ENCODE data around the gene FCAR.
"Not testable (repeated sequence)": the region's sequence is repeated elsewhere in the genome, so short reads cannot be mapped to it uniquely, and the experiment has no call there.

FCAR gene

DNA sequence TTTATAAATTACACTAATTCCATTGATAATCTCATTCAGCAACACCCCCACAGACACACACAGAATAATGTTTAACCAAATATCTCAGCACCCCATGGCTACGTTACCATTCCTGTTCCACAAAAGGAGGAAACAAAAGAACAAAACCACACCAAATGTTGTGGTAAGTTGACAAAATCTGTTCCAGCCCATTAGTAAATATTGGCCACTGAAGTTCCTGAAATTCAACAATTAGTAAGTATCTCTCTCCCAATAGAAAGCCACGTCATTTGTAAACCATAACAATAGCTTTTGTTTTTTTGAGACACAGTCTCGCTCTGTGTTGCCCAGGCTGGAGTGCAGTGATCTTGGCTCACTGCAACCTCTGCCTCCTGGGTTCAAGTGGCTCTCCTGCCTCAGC lies 2.3 kb upstream of the FCAR start:
- no peak for ATAC-seq (ENCODE audit: low read depth)
- no peak overlapping the region for H3K4me3 Mint-ChIP-seq

DNA sequence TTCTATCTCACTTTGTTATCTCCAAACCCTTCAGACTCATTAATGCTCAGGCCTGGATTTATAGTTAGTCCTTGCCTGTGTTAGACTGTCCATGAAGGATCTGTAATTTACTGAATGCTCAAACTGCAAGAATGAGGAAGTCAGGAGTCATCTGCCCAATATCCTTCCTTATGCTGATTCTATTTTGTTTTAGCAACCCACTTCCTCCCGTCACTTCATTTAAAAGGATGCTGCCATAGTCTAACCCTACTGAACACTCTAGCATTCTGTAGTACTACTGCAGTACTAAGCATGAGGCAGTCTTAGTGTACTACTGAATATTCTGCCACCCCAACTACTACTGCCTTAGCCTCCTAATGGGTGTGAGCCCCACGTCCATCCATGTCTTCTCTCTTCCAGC lies 1.5 kb downstream of the FCAR start:
- Mint-ChIP-seq H3K27ac (no peak overlapping the region), H3K36me3 (no peaks in the 10 kb centered on the region), H3K4me3 (no peak overlapping the region), H3K4me1 (peaks cover 3% of the 10 kb centered on the region), H3K9me3 (peaks cover 5% of the 10 kb centered on the region), H3K27me3 (no peaks in the 10 kb centered on the region)
- ATAC-seq (ENCODE audit: low read depth) = no peak
- DNase-seq (ENCODE audit: low spot score in 2 of 2) = no peak

More for the DNA sequence above, 2.3 kb upstream of the FCAR start:
- H3K27me3 Mint-ChIP-seq = peaks cover 7% of the 10 kb centered on the region
- no peak for DNase-seq (ENCODE audit: low spot score in 2 of 2)
- H3K4me1 Mint-ChIP-seq = peaks cover 3% of the 10 kb centered on the region
- H3K27ac Mint-ChIP-seq = no peak overlapping the region
- peaks cover 9% of the 10 kb centered on the region for H3K9me3 Mint-ChIP-seq
- no peaks in the 10 kb centered on the region for H3K36me3 Mint-ChIP-seq

DNA sequence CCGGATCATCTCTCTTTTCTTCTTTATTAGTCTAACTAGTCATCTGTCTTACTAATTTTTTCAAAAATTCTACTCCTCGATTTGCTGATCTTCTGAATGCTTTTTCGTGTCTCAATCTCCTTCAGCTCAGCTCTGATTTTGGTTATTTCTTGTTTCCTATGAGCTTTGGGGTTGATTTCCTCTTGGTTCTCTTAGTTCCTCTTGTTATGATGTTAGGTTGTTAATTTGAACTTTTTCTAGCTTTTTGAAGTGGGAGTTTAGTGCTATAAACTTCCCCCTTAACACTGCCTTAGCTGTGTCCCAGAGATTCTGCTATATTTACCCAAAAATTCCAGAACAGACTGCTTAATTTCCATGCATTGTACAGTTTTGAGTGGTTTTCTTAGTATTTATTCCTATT lies 3.4 kb downstream of the FCAR start:
- H3K27me3 Mint-ChIP-seq = peaks cover 3% of the 10 kb centered on the region
- DNase-seq (ENCODE audit: low spot score in 2 of 2) (no peak), ATAC-seq (ENCODE audit: low read depth) (no peak)
- H3K9me3 Mint-ChIP-seq = peaks cover 5% of the 10 kb centered on the region
- H3K4me1 Mint-ChIP-seq = peaks cover 3% of the 10 kb centered on the region
- no peak overlapping the region for H3K4me3 Mint-ChIP-seq
- H3K36me3 Mint-ChIP-seq = no peaks in the 10 kb centered on the region
- H3K27ac Mint-ChIP-seq = no peak overlapping the region

DNA sequence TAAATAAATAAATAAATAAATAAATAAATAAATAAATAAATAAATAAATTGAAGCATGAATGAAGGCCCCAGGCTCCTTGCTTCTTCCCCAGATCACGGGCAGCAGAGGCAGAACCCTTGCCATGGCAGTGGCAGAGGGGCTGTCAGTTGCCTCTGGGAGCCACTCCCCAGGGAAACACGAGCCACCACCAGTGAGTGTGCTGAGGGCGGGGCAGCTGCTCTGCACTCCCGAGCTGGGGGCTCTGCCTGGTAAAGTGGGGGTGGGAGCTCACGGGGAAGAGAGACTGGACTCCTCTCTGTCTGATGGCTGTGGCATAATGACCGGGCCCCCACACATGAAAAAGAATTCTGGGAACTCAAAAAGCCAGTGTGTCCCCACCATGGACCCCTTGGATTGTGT lies 7.8 kb downstream of the FCAR start:
- no peaks in the 10 kb centered on the region for H3K36me3 Mint-ChIP-seq
- DNase-seq (ENCODE audit: low spot score in 2 of 2) = no peak
- H3K9me3 Mint-ChIP-seq = no peaks in the 10 kb centered on the region
- H3K27ac Mint-ChIP-seq = no peak overlapping the region
- H3K4me1 Mint-ChIP-seq = peaks cover 2% of the 10 kb centered on the region
- ATAC-seq (ENCODE audit: low read depth) = no peak
- H3K27me3 Mint-ChIP-seq = peaks cover 6% of the 10 kb centered on the region
- H3K4me3 Mint-ChIP-seq = no peak overlapping the region

DNA sequence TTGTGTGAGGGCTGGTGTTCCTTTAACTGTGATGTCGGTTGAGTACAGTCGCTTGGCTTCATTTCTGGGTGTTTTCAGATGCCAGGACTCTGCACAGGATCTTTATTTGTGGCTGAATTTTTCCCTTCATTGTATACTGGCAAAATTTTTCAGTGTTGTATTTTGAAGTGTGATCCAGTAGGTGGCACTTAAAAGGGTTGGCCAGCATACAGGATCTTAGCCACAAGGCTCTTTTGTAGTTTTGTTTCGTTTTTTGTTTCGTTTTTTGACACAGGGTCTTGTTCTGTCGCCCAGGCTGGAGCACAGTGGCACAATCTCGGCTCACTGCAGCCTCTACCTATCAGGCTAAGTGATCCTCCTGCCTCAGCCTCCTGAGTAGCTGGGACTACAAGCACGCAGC lies 8.7 kb downstream of the FCAR start:
- DNase-seq (ENCODE audit: low spot score in 2 of 2) (no peak), ATAC-seq (ENCODE audit: low read depth) (peak; percentile 26)
- no peak overlapping the region for H3K4me3 Mint-ChIP-seq
- H3K27me3 Mint-ChIP-seq = peaks cover 6% of the 10 kb centered on the region
- H3K4me1 Mint-ChIP-seq = peaks cover 2% of the 10 kb centered on the region
- no peak overlapping the region for H3K27ac Mint-ChIP-seq
- no peaks in the 10 kb centered on the region for H3K9me3 Mint-ChIP-seq
- no peaks in the 10 kb centered on the region for H3K36me3 Mint-ChIP-seq

DNA sequence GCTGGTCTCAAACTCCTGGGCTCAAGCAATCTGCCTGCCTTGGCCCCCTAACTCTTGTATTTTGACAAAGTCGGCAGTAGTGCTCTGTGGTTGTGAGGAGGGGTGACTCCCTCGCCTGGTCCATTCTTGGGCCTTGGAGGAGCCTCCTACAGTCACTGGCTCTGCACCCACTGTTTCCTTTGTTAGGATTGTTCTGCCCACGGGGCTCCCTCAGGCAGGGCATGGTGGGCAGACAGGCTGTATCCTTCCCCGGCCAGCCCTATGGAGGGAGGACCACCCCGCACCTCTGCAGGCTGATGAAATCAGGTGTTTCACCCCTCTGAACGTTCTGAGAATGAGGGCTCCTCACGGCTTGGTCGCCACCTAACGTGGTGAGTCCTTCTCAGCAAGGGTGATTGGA lies 9.2 kb downstream of the FCAR start:
- no peak for DNase-seq (ENCODE audit: low spot score in 2 of 2)
- Mint-ChIP-seq H3K27me3 (peaks cover 6% of the 10 kb centered on the region), H3K4me3 (no peak overlapping the region), H3K4me1 (peaks cover 2% of the 10 kb centered on the region), H3K27ac (no peak overlapping the region), H3K9me3 (no peaks in the 10 kb centered on the region), H3K36me3 (no peaks in the 10 kb centered on the region)
- ATAC-seq (ENCODE audit: low read depth) = no peak

DNA sequence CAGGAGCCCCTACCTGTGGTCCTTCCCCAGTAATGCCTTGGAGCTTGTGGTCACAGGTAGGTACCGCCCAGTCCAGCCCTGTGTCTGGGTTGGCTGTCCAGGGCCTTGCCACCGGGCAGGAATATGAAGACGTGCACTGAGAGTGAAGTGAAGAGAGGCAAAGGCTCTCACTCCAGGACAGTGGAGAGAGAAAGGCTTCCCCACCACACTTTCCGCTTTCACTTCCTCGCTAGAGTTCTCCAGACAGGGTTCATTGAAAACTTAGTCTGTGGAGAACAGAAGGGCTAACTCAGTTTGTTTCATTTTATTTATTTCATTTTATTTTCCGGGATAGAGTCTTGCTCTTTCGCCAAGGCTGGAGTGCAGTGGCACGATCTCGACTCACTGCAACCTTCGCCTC lies 14.2 kb downstream of the FCAR start:
- ATAC-seq (ENCODE audit: low read depth) = no peak
- Mint-ChIP-seq H3K4me3 (no peak overlapping the region), H3K4me1 (no peaks in the 10 kb centered on the region), H3K36me3 (no peaks in the 10 kb centered on the region), H3K27ac (no peak overlapping the region), H3K9me3 (no peaks in the 10 kb centered on the region), H3K27me3 (peaks cover 3% of the 10 kb centered on the region)
- no peak for DNase-seq (ENCODE audit: low spot score in 2 of 2)

DNA sequence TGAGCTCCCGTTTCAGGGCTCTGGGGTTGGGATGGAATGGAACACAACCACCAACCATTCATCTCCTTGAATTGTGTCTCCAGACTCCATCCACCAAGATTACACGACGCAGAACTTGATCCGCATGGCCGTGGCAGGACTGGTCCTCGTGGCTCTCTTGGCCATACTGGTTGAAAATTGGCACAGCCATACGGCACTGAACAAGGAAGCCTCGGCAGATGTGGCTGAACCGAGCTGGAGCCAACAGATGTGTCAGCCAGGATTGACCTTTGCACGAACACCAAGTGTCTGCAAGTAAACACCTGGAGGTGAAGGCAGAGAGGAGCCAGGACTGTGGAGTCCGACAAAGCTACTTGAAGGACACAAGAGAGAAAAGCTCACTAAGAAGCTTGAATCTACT lies 15.5 kb downstream of the FCAR start:
- Mint-ChIP-seq H3K27ac (no peak overlapping the region), H3K4me3 (no peak overlapping the region), H3K4me1 (no peaks in the 10 kb centered on the region), H3K27me3 (peaks cover 3% of the 10 kb centered on the region), H3K9me3 (no peaks in the 10 kb centered on the region), H3K36me3 (no peaks in the 10 kb centered on the region)
- DNase-seq (ENCODE audit: low spot score in 2 of 2) (no peak), ATAC-seq (ENCODE audit: low read depth) (no peak)

DNA sequence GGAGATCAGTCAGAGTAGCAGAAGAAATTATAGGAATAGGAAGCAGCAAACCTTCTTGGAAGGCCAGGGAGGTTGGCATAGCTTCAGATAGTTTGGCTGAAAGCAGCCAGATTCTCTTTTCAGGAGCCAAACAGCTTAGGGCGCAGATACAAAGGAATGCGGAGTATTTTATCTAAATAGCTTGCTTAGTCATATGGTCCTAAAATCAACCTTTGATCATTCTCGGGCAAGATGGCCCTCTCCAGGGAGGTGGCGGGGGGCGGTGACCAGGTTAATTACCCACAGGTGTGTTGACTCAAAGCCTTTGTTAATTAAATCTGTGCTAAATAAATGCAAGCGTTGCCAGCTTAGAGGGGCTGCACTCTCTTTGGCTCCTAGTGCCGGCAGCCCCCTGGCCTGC lies 19.4 kb downstream of the FCAR start:
- peaks cover 13% of the 10 kb centered on the region for H3K27me3 Mint-ChIP-seq
- H3K4me1 Mint-ChIP-seq = no peaks in the 10 kb centered on the region
- no peaks in the 10 kb centered on the region for H3K9me3 Mint-ChIP-seq
- ATAC-seq (ENCODE audit: low read depth) (no peak), DNase-seq (ENCODE audit: low spot score in 2 of 2) (no peak)
- H3K4me3 Mint-ChIP-seq = no peak overlapping the region
- H3K36me3 Mint-ChIP-seq = peaks cover 2% of the 10 kb centered on the region
- no peak overlapping the region for H3K27ac Mint-ChIP-seq

DNA sequence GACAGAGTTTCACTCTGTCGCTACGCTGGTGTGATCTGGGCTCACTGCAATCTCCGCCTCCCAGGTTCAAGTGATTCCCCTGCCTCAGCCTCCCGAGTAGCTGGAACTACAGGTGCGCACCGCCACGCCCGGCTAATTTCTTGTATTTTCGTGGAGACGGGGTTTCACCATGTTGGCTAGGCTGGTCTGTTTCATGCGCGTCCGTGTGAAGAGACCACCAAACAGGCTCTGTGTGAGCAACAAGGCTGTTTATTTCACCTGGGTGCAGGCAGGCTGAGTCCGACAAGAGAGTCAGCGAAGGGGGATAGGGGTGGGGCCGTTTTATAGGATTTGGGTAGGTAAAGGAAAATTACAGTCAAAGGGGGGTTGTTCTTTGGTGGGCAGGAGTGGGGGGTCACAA lies 20.1 kb downstream of the FCAR start:
- H3K4me3 Mint-ChIP-seq; ATAC-seq (ENCODE audit: low read depth); H3K27ac Mint-ChIP-seq; H3K4me1 Mint-ChIP-seq; H3K9me3 Mint-ChIP-seq; H3K36me3 Mint-ChIP-seq; DNase-seq (ENCODE audit: low spot score in 2 of 2): not testable (repeated sequence)
- peaks cover 17% of the 10 kb centered on the region for H3K27me3 Mint-ChIP-seq

DNA sequence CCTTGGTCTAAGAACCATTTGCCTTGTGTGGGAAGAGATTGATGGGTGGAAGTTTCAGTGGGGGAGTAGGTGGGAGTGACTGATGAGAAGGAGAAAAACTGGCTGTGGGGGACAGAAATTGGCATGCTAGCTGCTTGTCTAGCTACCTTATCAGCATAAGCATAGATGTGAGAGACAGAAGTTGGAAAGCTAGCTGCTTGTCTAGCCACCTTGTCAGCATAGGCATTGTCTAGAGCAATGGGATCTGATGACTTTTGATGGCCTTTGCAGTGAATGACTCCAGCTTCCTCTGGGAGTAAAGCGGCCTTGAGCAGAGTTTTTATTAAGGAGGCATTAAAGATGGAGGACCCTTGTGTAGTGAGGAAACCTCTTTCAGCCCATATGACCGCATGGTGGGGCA lies 22.0 kb downstream of the FCAR start:
- H3K36me3 Mint-ChIP-seq = peaks cover 2% of the 10 kb centered on the region
- no peak for DNase-seq (ENCODE audit: low spot score in 2 of 2)
- no peak overlapping the region for H3K4me3 Mint-ChIP-seq
- H3K9me3 Mint-ChIP-seq = peaks cover 5% of the 10 kb centered on the region
- peaks cover 23% of the 10 kb centered on the region for H3K27me3 Mint-ChIP-seq
- no peaks in the 10 kb centered on the region for H3K4me1 Mint-ChIP-seq
- ATAC-seq (ENCODE audit: low read depth) = no peak
- H3K27ac Mint-ChIP-seq = no peak overlapping the region

DNA sequence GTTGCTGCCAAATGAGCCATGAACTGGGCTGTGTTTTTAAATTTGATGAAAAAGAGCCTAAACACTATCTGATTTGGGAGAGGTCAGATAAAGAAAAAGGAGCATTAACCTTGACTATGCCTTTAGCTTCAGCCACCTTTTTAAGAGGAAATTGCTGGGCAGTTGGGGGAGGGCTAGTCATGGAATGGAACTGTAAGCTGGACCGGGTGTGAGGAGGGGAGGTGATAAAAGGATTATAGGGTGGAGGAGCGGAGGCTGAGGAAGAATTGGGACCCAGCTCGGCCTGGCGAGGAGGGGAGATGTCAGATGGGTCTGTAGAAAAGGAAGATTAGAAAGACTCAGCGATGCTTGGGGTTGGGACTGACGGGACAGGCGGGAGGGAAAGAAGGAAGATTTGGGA lies 24.6 kb downstream of the FCAR start:
- not testable (repeated sequence) for ATAC-seq (ENCODE audit: low read depth); H3K27ac Mint-ChIP-seq; H3K4me1 Mint-ChIP-seq; H3K4me3 Mint-ChIP-seq; DNase-seq (ENCODE audit: low spot score in 2 of 2); H3K9me3 Mint-ChIP-seq; H3K36me3 Mint-ChIP-seq
- H3K27me3 Mint-ChIP-seq = peaks cover 23% of the 10 kb centered on the region

DNA sequence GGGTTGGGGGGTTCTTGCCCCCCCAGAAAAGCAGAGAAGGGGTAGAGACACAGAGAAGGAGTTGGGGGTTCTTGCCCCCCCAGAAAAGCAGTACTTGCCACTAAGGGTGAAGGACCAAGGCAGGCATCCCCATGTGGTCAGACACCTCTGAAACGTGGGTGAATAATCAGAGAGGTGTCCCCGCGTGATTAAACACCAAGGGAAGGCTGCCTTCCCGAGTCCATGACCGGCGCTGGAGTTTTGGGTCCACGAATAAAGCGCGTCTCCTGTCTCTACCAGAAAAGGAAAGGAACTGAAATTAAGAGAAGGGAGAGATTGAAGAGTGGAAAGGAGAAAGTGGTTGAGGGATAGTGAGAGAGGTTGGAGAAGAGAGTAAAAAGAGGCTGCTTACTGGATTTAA lies 25.6 kb downstream of the FCAR start:
- H3K9me3 Mint-ChIP-seq, H3K27ac Mint-ChIP-seq, H3K36me3 Mint-ChIP-seq: not testable (repeated sequence)

DNA sequence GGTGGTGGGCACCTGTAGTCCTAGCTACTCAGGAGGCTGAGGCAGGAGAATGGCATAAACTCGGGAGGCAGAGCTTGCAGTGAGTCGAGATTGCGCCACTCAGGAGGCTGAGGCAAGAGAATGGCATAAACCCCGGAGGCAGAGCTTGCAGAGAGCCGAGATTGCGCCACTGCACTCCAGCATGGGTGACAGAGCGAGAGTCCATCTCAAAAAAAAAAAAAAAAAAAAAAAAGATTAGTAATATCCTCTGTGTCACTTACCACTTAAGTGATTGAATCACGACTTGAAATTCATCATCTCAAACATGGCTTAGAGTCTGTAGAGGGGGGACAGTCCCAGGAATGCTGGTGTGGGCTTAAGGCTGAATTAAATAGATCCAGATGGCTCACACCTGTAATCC lies 27.1 kb downstream of the FCAR start:
- H3K36me3 Mint-ChIP-seq; H3K27ac Mint-ChIP-seq; H3K4me3 Mint-ChIP-seq; H3K9me3 Mint-ChIP-seq; DNase-seq (ENCODE audit: low spot score in 2 of 2); H3K4me1 Mint-ChIP-seq; ATAC-seq (ENCODE audit: low read depth): not testable (repeated sequence)
- H3K27me3 Mint-ChIP-seq = peaks cover 22% of the 10 kb centered on the region

More for the DNA sequence above, 25.6 kb downstream of the FCAR start:
- H3K4me1 Mint-ChIP-seq; DNase-seq (ENCODE audit: low spot score in 2 of 2); H3K4me3 Mint-ChIP-seq; ATAC-seq (ENCODE audit: low read depth): not testable (repeated sequence)
- H3K27me3 Mint-ChIP-seq = peaks cover 23% of the 10 kb centered on the region

DNA sequence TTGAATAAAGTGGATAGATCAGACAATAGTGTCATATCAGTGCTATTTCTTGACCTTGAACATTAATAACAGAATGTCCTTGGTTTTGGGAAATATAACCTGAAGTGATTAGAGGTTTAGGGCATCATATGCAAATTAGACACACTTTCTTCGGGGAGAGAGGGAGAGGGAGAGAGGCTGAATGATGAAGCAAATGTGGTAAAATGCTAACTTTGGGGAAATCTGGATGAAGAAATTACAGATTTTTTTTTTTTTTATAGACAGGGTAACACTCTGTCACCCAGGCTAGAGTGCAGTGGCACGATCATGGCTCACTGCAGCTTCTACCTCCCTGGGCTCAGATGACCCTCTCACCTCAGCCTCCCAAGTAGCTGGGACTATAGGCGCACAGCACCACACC lies 28.0 kb downstream of the FCAR start:
- DNase-seq (ENCODE audit: low spot score in 2 of 2) (no peak), ATAC-seq (ENCODE audit: low read depth) (no peak)
- Mint-ChIP-seq H3K27ac (no peak overlapping the region), H3K4me3 (no peak overlapping the region), H3K36me3 (no peaks in the 10 kb centered on the region), H3K27me3 (peaks cover 17% of the 10 kb centered on the region), H3K9me3 (peaks cover 5% of the 10 kb centered on the region), H3K4me1 (no peaks in the 10 kb centered on the region)

DNA sequence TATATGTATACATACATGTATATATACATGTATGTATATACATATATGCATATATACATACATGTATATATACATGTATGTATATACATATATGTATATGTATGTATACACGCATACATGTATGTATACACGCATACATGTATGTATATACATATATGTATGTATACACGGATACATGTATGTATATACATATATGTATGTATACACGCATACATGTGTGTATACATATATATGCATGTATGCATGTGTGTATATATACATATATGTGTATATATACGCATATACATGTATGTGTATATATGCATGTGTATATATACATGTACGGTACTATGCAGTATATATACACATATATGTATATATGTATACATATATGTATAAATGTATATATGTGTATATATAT lies 29.3 kb downstream of the FCAR start:
- DNase-seq (ENCODE audit: low spot score in 2 of 2) (no peak), ATAC-seq (ENCODE audit: low read depth) (no peak)
- H3K4me1 Mint-ChIP-seq = no peaks in the 10 kb centered on the region
- no peak overlapping the region for H3K27ac Mint-ChIP-seq
- H3K4me3 Mint-ChIP-seq = no peak overlapping the region
- peaks cover 5% of the 10 kb centered on the region for H3K9me3 Mint-ChIP-seq
- peaks cover 16% of the 10 kb centered on the region for H3K27me3 Mint-ChIP-seq
- no peaks in the 10 kb centered on the region for H3K36me3 Mint-ChIP-seq
